ENCODE measurements around the gene CRTAP. TPM values are rescaled to one million over a fixed set of nuclear protein-coding genes. Genes with fewer than 3 reads are reported as not detected.
A peak's percentile ranks its signal among the peaks of the same experiment; 100 is the strongest.
"Not testable (repeated sequence)": the region's sequence is repeated elsewhere in the genome, so short reads cannot be mapped to it uniquely, and the experiment has no call there.

Gene CRTAP
- total RNA-seq, 2 experiments from 2014 or later = 40.9 to 42.6 TPM

GRCh38 chr3:33130144-33130543 is 16.3 kb downstream of the CRTAP start:
- Mint-ChIP-seq H3K4me3 (no peak overlapping the region), H3K27me3 (no peaks in the 10 kb centered on the region), H3K9me3 (no peaks in the 10 kb centered on the region), H3K36me3 (ENCODE audit: low read depth) (peaks cover 11% of the 10 kb centered on the region), H3K4me1 (peaks cover 4% of the 10 kb centered on the region), H3K27ac (no peak overlapping the region)
- DNase-seq = no peak
- ChIA-PET CTCF (interaction anchor here (0.6 to 2.8 kb wide), 6 partner anchors 11 to 657 kb away, joined by 3 to 20 read pairs (median 4); no protein-coding TSS in a partner anchor), POLR2A (no interaction called here)

GRCh38 chr3:33131331-33132018 is 17.7 kb downstream of the CRTAP start:
- H3K4me1 Mint-ChIP-seq = peaks cover 4% of the 10 kb centered on the region
- no peaks in the 10 kb centered on the region for H3K9me3 Mint-ChIP-seq
- ChIA-PET CTCF (interaction anchor here (0.7 to 4.0 kb wide), 54 partner anchors 8 to 667 kb away, joined by 3 to 95 read pairs (median 4); partner anchors contain the start of genes CCR4, CRTAP, PDCD6IP and UBP1), POLR2A (interaction anchor here (0.9 to 1.4 kb wide), 6 partner anchors 9 to 296 kb away, joined by 3 to 4 read pairs (median 4); no protein-coding TSS in a partner anchor)
- peaks cover 6% of the 10 kb centered on the region for H3K36me3 Mint-ChIP-seq (ENCODE audit: low read depth)
- H3K4me3 Mint-ChIP-seq = no peak overlapping the region
- no peak overlapping the region for H3K27ac Mint-ChIP-seq
- DNase-seq = peak; percentile 40
- H3K27me3 Mint-ChIP-seq = no peaks in the 10 kb centered on the region

- H3K4me1 Mint-ChIP-seq = peaks cover 4% of the 10 kb centered on the region
- no peak overlapping the region for H3K4me3 Mint-ChIP-seq
- H3K9me3 Mint-ChIP-seq = no peaks in the 10 kb centered on the region
- H3K36me3 Mint-ChIP-seq (ENCODE audit: low read depth) = peaks cover 9% of the 10 kb centered on the region
- DNase-seq = no peak
- POLR2A ChIA-PET = interaction anchor here (0.9 to 1.4 kb wide), 5 partner anchors 10 to 295 kb away, joined by 3 to 4 read pairs (median 4); no protein-coding TSS in a partner anchor
- CTCF ChIA-PET = interaction anchor here (0.7 to 4.0 kb wide), 42 partner anchors 9 to 666 kb away, joined by 3 to 95 read pairs (median 5); partner anchors contain the start of genes CRTAP and PDCD6IP
- no peaks in the 10 kb centered on the region for H3K27me3 Mint-ChIP-seq
- no peak overlapping the region for H3K27ac Mint-ChIP-seq
Observed at GRCh38 chr3:33132019-33132360, 18.2 kb downstream of the CRTAP start.

- no peaks in the 10 kb centered on the region for H3K27me3 Mint-ChIP-seq
- no peak overlapping the region for H3K27ac Mint-ChIP-seq
- ChIA-PET CTCF (interaction anchor here (1.0 to 4.0 kb wide), 3 partner anchors 9 to 653 kb away, joined by 4 to 95 read pairs (median 4); no protein-coding TSS in a partner anchor), POLR2A (no interaction called here)
- H3K4me3 Mint-ChIP-seq = no peak overlapping the region
- no peak for DNase-seq
- peaks cover 4% of the 10 kb centered on the region for H3K4me1 Mint-ChIP-seq
- H3K9me3 Mint-ChIP-seq = no peaks in the 10 kb centered on the region
- peaks cover 14% of the 10 kb centered on the region for H3K36me3 Mint-ChIP-seq (ENCODE audit: low read depth)
Observed at GRCh38 chr3:33134026-33134625, 20.3 kb downstream of the CRTAP start.

- no peak overlapping the region for H3K4me3 Mint-ChIP-seq
- CTCF ChIA-PET = interaction anchor here (0.9 to 1.0 kb wide), 2 partner anchors 63 to 235 kb away, joined by 3 read pairs; no protein-coding TSS in a partner anchor
- H3K36me3 Mint-ChIP-seq (ENCODE audit: low read depth) = peaks cover 14% of the 10 kb centered on the region
- no peak overlapping the region for H3K27ac Mint-ChIP-seq
- no peaks in the 10 kb centered on the region for H3K27me3 Mint-ChIP-seq
- H3K4me1 Mint-ChIP-seq = peaks cover 4% of the 10 kb centered on the region
- H3K9me3 Mint-ChIP-seq = no peaks in the 10 kb centered on the region
- POLR2A ChIA-PET = no interaction called here
- no peak for DNase-seq
Observed at GRCh38 chr3:33137691-33138090, 23.9 kb downstream of the CRTAP start.

GRCh38 chr3:33139006-33139623 is 25.3 kb downstream of the CRTAP start:
- peaks cover 14% of the 10 kb centered on the region for H3K36me3 Mint-ChIP-seq (ENCODE audit: low read depth)
- CTCF ChIA-PET = interaction anchor here (0.6 to 3.2 kb wide), 3 partner anchors 8 to 234 kb away, joined by 3 to 20 read pairs (median 3); no protein-coding TSS in a partner anchor
- POLR2A ChIA-PET, H3K4me1 Mint-ChIP-seq, H3K4me3 Mint-ChIP-seq, DNase-seq, H3K9me3 Mint-ChIP-seq, H3K27ac Mint-ChIP-seq, H3K27me3 Mint-ChIP-seq: not testable (repeated sequence)

- Mint-ChIP-seq H3K9me3 (no peaks in the 10 kb centered on the region), H3K4me3 (no peak overlapping the region), H3K4me1 (no peaks in the 10 kb centered on the region), H3K27ac (no peak overlapping the region), H3K36me3 (ENCODE audit: low read depth) (peaks cover 11% of the 10 kb centered on the region), H3K27me3 (no peaks in the 10 kb centered on the region)
- no peak for DNase-seq
- CTCF ChIA-PET = interaction anchor here (3.2 kb wide), 1 partner anchor 9 kb away, joined by 20 read pairs; no protein-coding TSS in a partner anchor
- POLR2A ChIA-PET = no interaction called here
Observed at GRCh38 chr3:33139996-33140395, 26.2 kb downstream of the CRTAP start.

GRCh38 chr3:33141006-33141405 is 27.2 kb downstream of the CRTAP start:
- Mint-ChIP-seq H3K27ac (no peak overlapping the region), H3K9me3 (no peaks in the 10 kb centered on the region), H3K4me3 (no peak overlapping the region), H3K27me3 (no peaks in the 10 kb centered on the region), H3K4me1 (no peaks in the 10 kb centered on the region), H3K36me3 (ENCODE audit: low read depth) (peaks cover 9% of the 10 kb centered on the region)
- no peak for DNase-seq
- ChIA-PET CTCF (interaction anchor here (3.2 kb wide), 1 partner anchor 10 kb away, joined by 20 read pairs; no protein-coding TSS in a partner anchor), POLR2A (no interaction called here)

GRCh38 chr3:33144433-33144832 is 30.6 kb downstream of the CRTAP start:
- no peaks in the 10 kb centered on the region for H3K4me1 Mint-ChIP-seq

GRCh38 chr3:33145221-33145900 is 31.5 kb downstream of the CRTAP start:
- POLR2A ChIA-PET = no interaction called here
- no peak overlapping the region for H3K4me3 Mint-ChIP-seq
- H3K27me3 Mint-ChIP-seq = no peaks in the 10 kb centered on the region
- no peak for DNase-seq
- CTCF ChIA-PET = interaction anchor here (1.0 to 1.4 kb wide), 3 partner anchors 14 to 21 kb away, joined by 3 to 8 read pairs (median 5); no protein-coding TSS in a partner anchor
- H3K36me3 Mint-ChIP-seq (ENCODE audit: low read depth) = no peaks in the 10 kb centered on the region
- no peaks in the 10 kb centered on the region for H3K9me3 Mint-ChIP-seq
- H3K4me1 Mint-ChIP-seq = no peaks in the 10 kb centered on the region
- no peak overlapping the region for H3K27ac Mint-ChIP-seq

More at GRCh38 chr3:33144433-33144832, 30.6 kb downstream of the CRTAP start:
- H3K4me3 Mint-ChIP-seq = no peak overlapping the region
- no peaks in the 10 kb centered on the region for H3K9me3 Mint-ChIP-seq
- no peak overlapping the region for H3K27ac Mint-ChIP-seq
- ChIA-PET POLR2A (no interaction called here), CTCF (interaction anchor here (0.6 to 1.4 kb wide), 3 partner anchors 13 to 31 kb away, joined by 3 to 8 read pairs (median 3); partner anchors contain the start of gene CRTAP)
- no peaks in the 10 kb centered on the region for H3K27me3 Mint-ChIP-seq
- peak; percentile 31 for DNase-seq
- H3K36me3 Mint-ChIP-seq (ENCODE audit: low read depth) = no peaks in the 10 kb centered on the region

GRCh38 chr3:33145901-33146580 is 32.2 kb downstream of the CRTAP start:
- POLR2A ChIA-PET = no interaction called here
- H3K36me3 Mint-ChIP-seq (ENCODE audit: low read depth) = no peaks in the 10 kb centered on the region

GRCh38 chr3:33146791-33147445 is 33.1 kb downstream of the CRTAP start:
- Mint-ChIP-seq H3K4me1 (no peaks in the 10 kb centered on the region), H3K36me3 (ENCODE audit: low read depth) (no peaks in the 10 kb centered on the region), H3K27ac (no peak overlapping the region), H3K9me3 (no peaks in the 10 kb centered on the region), H3K4me3 (no peak overlapping the region), H3K27me3 (no peaks in the 10 kb centered on the region)
- DNase-seq = no peak
- POLR2A ChIA-PET = no interaction called here
- CTCF ChIA-PET = no interaction called here

More at GRCh38 chr3:33145901-33146580, 32.2 kb downstream of the CRTAP start:
- no peaks in the 10 kb centered on the region for H3K4me1 Mint-ChIP-seq
- no peak for DNase-seq
- H3K27me3 Mint-ChIP-seq = no peaks in the 10 kb centered on the region
- no peak overlapping the region for H3K27ac Mint-ChIP-seq
- no peaks in the 10 kb centered on the region for H3K9me3 Mint-ChIP-seq
- no peak overlapping the region for H3K4me3 Mint-ChIP-seq
- CTCF ChIA-PET = interaction anchor here (1.0 kb wide), 2 partner anchors 15 to 21 kb away, joined by 3 to 5 read pairs; no protein-coding TSS in a partner anchor
